K562 (cell line): ENCODE data around the gene CUX1. TPM values are rescaled to one million over a fixed set of nuclear protein-coding genes. Genes with fewer than 3 reads are reported as not detected.

ENCODE experiments used
- ATAC-seq: fragments of 200-7000 bp; cut with Tn5 transposase; 3 replicates; pipeline ENCODE4 v1.9.1; 2020; ENCODE audit warnings: moderate library complexity
- BruUV-seq: library from RNA; stranded (reverse); fragments of 400-500 nt; replicated peaks from 2 replicates; lab custom pipeline; 2021; lab: Mats Ljungman, UMichigan
- CTCF ChIA-PET: fragments of 300-600 bp; formaldehyde crosslinking; extraction: SDS; loops from one replicate; lab custom pipeline; 2021; ENCODE audit warnings: low intra/inter-chr PET ratio; lab: Yijun Ruan, JAX
- POLR2A ChIA-PET: fragments of 300-600, 350-650 bp; sonication (Branson Sonifier 250); formaldehyde crosslinking; extraction: SDS; loops from one replicate; lab custom pipeline; 2021; ENCODE audit warnings: antibody characterized with exemption, inconsistent platforms; lab: Yijun Ruan, JAX
- DNase-seq, 4 experiments: peaks; one replicate each; pipeline versions ENCODE4 v3.0.0 to v3.0.0-alpha.2; 2011 to 2018; ENCODE audit warnings: low spot score in 3 of 4, mixed read lengths in 3 of 4; ENCODE audit errors: extremely low read depth in 1 of 4
- FAIRE-seq: peaks from 2 replicates; lab custom pipeline; 2011; peaks lifted over from hg19 to GRCh38; lab: Jason Lieb, UNC
- H2AFZ ChIP-seq: 2 replicates; pipeline ENCODE4 v1.6.0; 2011; ENCODE audit warnings: low read depth, low read length, control low read depth, inconsistent platforms
- H3K27ac ChIP-seq: fragments of 200-600 bp; 3 replicates; pipeline ENCODE4 v1.8.0; 2011; ENCODE audit warnings: low read depth, mild to moderate bottlenecking, control low read depth, inconsistent platforms, low read length, moderate library complexity, mixed read lengths; ENCODE audit errors: extremely low read depth
- H3K27me3 ChIP-seq, 2 experiments: fragments of 300-600 bp in 1 of 2; 2 replicates in 1 of 2; 3 replicates in 1 of 2; pipeline versions ENCODE4 v1.6.0 to v1.8.0; 2011; ENCODE audit warnings: inconsistent platforms in 2 of 2, low read length in 2 of 2, mild to moderate bottlenecking in 1 of 2, mixed read lengths in 1 of 2, moderate library complexity in 1 of 2; ENCODE audit not compliant: control insufficient read depth in 2 of 2, insufficient read depth in 2 of 2
- H3K36me3 ChIP-seq: fragments of 300-600 bp; 3 replicates; pipeline ENCODE4 v1.8.0; 2011; ENCODE audit warnings: mild to moderate bottlenecking, low read length, inconsistent platforms; ENCODE audit not compliant: control insufficient read depth, insufficient read depth
- H3K4me1 ChIP-seq, 2 experiments: fragments of 200-600 bp in 1 of 2; replicated peaks in 1 of 2; 2 replicates in 1 of 2; 3 replicates in 1 of 2; pipeline versions ENCODE4 v1.5.1 to v1.8.0; 2011; ENCODE audit warnings: inconsistent platforms in 2 of 2, low read length in 2 of 2, mild to moderate bottlenecking in 1 of 2, mixed read lengths in 1 of 2, moderate library complexity in 1 of 2; ENCODE audit not compliant: control insufficient read depth in 2 of 2, insufficient read depth in 2 of 2
- H3K4me2 ChIP-seq: 2 replicates; pipeline ENCODE4 v1.6.1; 2011; ENCODE audit warnings: low read length, control low read depth, inconsistent platforms, mixed read lengths; ENCODE audit not compliant: insufficient read depth
- H3K4me3 ChIP-seq: fragments of 200-600 bp; sonication (generic), shearing (Covaris generic); 2 replicates; pipeline ENCODE4 v1.5.1; 2016; ENCODE audit warnings: control low read depth, inconsistent platforms
- H3K79me2 ChIP-seq: fragments of 200-600 bp; 3 replicates; pipeline ENCODE4 v1.8.0; 2011; ENCODE audit warnings: low read length, inconsistent platforms; ENCODE audit not compliant: control insufficient read depth, insufficient read depth
- H3K9ac ChIP-seq, 2 experiments: 2 replicates each; pipeline versions ENCODE4 v1.6.0 to v1.6.1; 2011; ENCODE audit warnings: low read depth in 2 of 2, low read length in 2 of 2, control low read depth in 1 of 2, inconsistent platforms in 1 of 2, mild to moderate bottlenecking in 1 of 2, mixed read lengths in 1 of 2; ENCODE audit not compliant: insufficient read depth in 1 of 2
- H3K9me1 ChIP-seq: one replicate; pipeline ENCODE4 v1.6.0; 2011; ENCODE audit warnings: inconsistent platforms, mild to moderate bottlenecking, low read length, moderate library complexity; ENCODE audit not compliant: control insufficient read depth, insufficient read depth
- H3K9me3 ChIP-seq: replicated peaks from 2 replicates; pipeline ENCODE4 v1.5.1; 2011; ENCODE audit warnings: low read depth, low read length, inconsistent platforms; ENCODE audit not compliant: control insufficient read depth, insufficient read depth
- H4K20me1 ChIP-seq: replicated peaks from 2 replicates; pipeline ENCODE4 v1.6.1; 2011; ENCODE audit warnings: low read length, inconsistent platforms, mixed read lengths; ENCODE audit not compliant: control insufficient read depth, insufficient read depth
- CCAR2 ChIP-seq: fragments of 200-400 bp; formaldehyde crosslinking; IDR thresholded peaks from 2 replicates; pipeline ENCODE4 v1.6.1; 2017; ENCODE audit warnings: mild to moderate bottlenecking, low read depth, low read length
- CHD1 ChIP-seq: fragments of 200-600 bp; sonication (generic); IDR thresholded peaks from one replicate; pipeline ENCODE4 v1.6.1; 2012; ENCODE audit warnings: mild to moderate bottlenecking, moderate library complexity, low read length, inconsistent platforms
- CTCF ChIP-seq, 3 experiments: IDR thresholded peaks in 2 of 3; conservative IDR thresholded peaks in 1 of 3; 2 replicates each; pipeline ENCODE4 v1.5.1; 2011 to 2012; ENCODE audit warnings: low read length in 3 of 3, mild to moderate bottlenecking in 3 of 3, control low read depth in 2 of 3, improper control_type of control experiment in 1 of 3, inconsistent platforms in 1 of 3, low read depth in 1 of 3, mixed read lengths in 1 of 3, moderate library complexity in 1 of 3; ENCODE audit not compliant: insufficient read depth in 2 of 3
- ETS2 ChIP-seq: IDR thresholded peaks from 2 replicates; pipeline ENCODE4 v1.6.1; 2016; ENCODE audit warnings: borderline replicate concordance, missing genetic modification characterization, mild to moderate bottlenecking, moderate library complexity, missing compliant biosample characterization; ENCODE audit not compliant: poor library complexity, severe bottlenecking
- FOXJ3 ChIP-seq: sonication (generic); formaldehyde crosslinking; IDR thresholded peaks from 2 replicates; pipeline ENCODE4 v1.4.0; 2020; ENCODE audit warnings: mild to moderate bottlenecking, missing genetic modification reagents
- HDAC2 ChIP-seq: fragments of 450-650 bp; IDR thresholded peaks from 2 replicates; pipeline ENCODE4 v1.6.1; 2016; ENCODE audit warnings: mild to moderate bottlenecking
- NKRF ChIP-seq: fragments of 450-650 bp; IDR thresholded peaks from 2 replicates; pipeline ENCODE4 v1.6.1; 2016; ENCODE audit warnings: borderline replicate concordance
- NR2C1 ChIP-seq, 2 experiments: fragments of 450-650 bp; IDR thresholded peaks; 2 replicates each; pipeline ENCODE4 v1.6.1; 2017; ENCODE audit warnings: mild to moderate bottlenecking in 2 of 2, antibody characterized with exemption in 1 of 2, inconsistent platforms in 1 of 2, missing compliant biosample characterization in 1 of 2, missing genetic modification characterization in 1 of 2
- OTX1 ChIP-seq: fragments of 450-650 bp; formaldehyde crosslinking; IDR thresholded peaks from 2 replicates; pipeline ENCODE4 v1.4.0; 2022; ENCODE audit warnings: mild to moderate bottlenecking
- RFX5 ChIP-seq: IDR thresholded peaks from 2 replicates; pipeline ENCODE4 v1.6.1; 2011; ENCODE audit warnings: low read depth, mild to moderate bottlenecking, improper control_type of control experiment, low read length
- SAFB2 ChIP-seq: fragments of 200-400 bp; formaldehyde crosslinking; IDR thresholded peaks from 2 replicates; pipeline ENCODE4 v1.6.1; 2018; ENCODE audit warnings: borderline replicate concordance, low read length, low read depth, moderate library complexity; ENCODE audit not compliant: severe bottlenecking
- SMARCA5 ChIP-seq: fragments of 450-650 bp; IDR thresholded peaks from 2 replicates; pipeline ENCODE4 v1.6.1; 2016
- TAF15 ChIP-seq: fragments of 200-400 bp; formaldehyde crosslinking; IDR thresholded peaks from 2 replicates; pipeline ENCODE4 v1.6.1; 2017; ENCODE audit warnings: mild to moderate bottlenecking, low read depth, low read length, moderate library complexity
- TAF7 ChIP-seq: fragments of 450-650 bp; IDR thresholded peaks from 2 replicates; pipeline ENCODE4 v1.6.1; 2016; ENCODE audit warnings: missing genetic modification characterization, missing compliant biosample characterization
- ZC3H8 ChIP-seq: fragments of 450-650 bp; IDR thresholded peaks from 2 replicates; pipeline ENCODE4 v1.6.1; 2017
- WGBS: fragments of 100-300 bp; shearing (Covaris generic); methylation state at CpG from one replicate; pipeline ENCODE4 v1.1.6; 2016; ENCODE audit warnings: low coverage, mixed read lengths; ENCODE audit not compliant: insufficient coverage; ENCODE audit errors: missing lambda C conversion rate; 5-methylcytosine and 5-hydroxymethylcytosine counted together
- in situ Hi-C: fragments of 300-500 bp; cut with MboI; formaldehyde crosslinking; loops from 4 replicates; pipeline ENCODE4 v1.15.0; 2018; ENCODE audit warnings: inconsistent platforms, mixed read lengths
- intact Hi-C: fragments of 100-400 bp; cut with micrococcal nuclease; formaldehyde crosslinking; loops from 2 replicates; pipeline ENCODE4 v1.14.2; 2022
- polyA plus RNA-seq, 8 experiments: library from polyadenylated mRNA; depleted of rRNA in 4 of 8; stranded (reverse) in 5 of 8; unstranded in 3 of 8; fragments of >200 nt; fragmentation: Nextera tagmentation in 2 of 8; fragmentation: Illumina TruSeq in 1 of 8; extraction: Ambion mirVana in 2 of 8; extraction: Trizol in 1 of 8; gene quantifications; 2 replicates each; pipeline versions ENCODE4 v1.2.1 to v1.2.3, GENCODE V29; 2011 to 2014; ENCODE audit warnings: inconsistent platforms in 1 of 8, missing spikeins in 1 of 8
- total RNA-seq, 7 experiments: library from RNA; depleted of rRNA in 6 of 7; stranded (reverse); fragments of >200 nt in 6 of 7; fragmentation: Illumina TruSeq in 2 of 7; extraction: Trizol in 2 of 7; gene quantifications; 2 replicates each; pipeline versions ENCODE4 v1.2.1 to v1.2.3, GENCODE V29; 2011 to 2021; ENCODE audit warnings: low replicate concordance in 1 of 7

The CUX1 gene
- total and polyA plus RNA-seq, 9 of the 15 experiments (the other 6 are each of a cell fraction or from before 2014, with no cell fraction given): 3.6 to 55.3 (median 25.2) TPM

GRCh38 chr7:101985057-101985902 lies 167.9 kb downstream of the CUX1 start (continued):
- TF ChIP-seq NKRF (no peak), TAF7 (tag) (no peak)
- TF ChIP-seq, all 486 proteins: peak for 0

GRCh38 chr7:101985903-101986734 lies 168.7 kb downstream of the CUX1 start:
- DNase-seq: no peak
- H2AFZ ChIP-seq: no peak overlapping the region
- no peaks in the 10 kb centered on the region for H3K27me3 ChIP-seq
- H4K20me1 ChIP-seq: peaks cover 7% of the 10 kb centered on the region; the same call in 1 of the 2 replicates
- intact Hi-C loops (no loop called here), in situ Hi-C loops (no loop called here)
- H3K4me1 ChIP-seq: peaks cover 3 to 20% of the 10 kb centered on the region in 2 experiments; a peak in 3 of 5 replicates
- CTCF ChIA-PET: no interaction called here
- peaks cover 3% of the 10 kb centered on the region; the same call in 1 of the 3 replicates for H3K79me2 ChIP-seq
- H3K9me3 ChIP-seq: no peaks in the 10 kb centered on the region; the same call in 1 of the 2 replicates
- H3K9ac ChIP-seq: no peak overlapping the region
- no peak for TF ChIP-seq SMARCA5
- TF ChIP-seq RFX5: no peak
- TF ChIP-seq ZC3H8: no peak
- TF ChIP-seq FOXJ3 (CRISPR knock-in tag): no peak
- no peak for TF ChIP-seq NR2C1 (IDR thresholded peaks at IDR 0.05)
- no peak for TF ChIP-seq NR2C1 (tag; IDR thresholded peaks at IDR 0.05)
- no peak for TF ChIP-seq SAFB2
- TF ChIP-seq CCAR2: no peak
- no peak for TF ChIP-seq OTX1 (CRISPR knock-in tag)
- no peak for TF ChIP-seq HDAC2
- no peak for TF ChIP-seq CTCF (IDR thresholded peaks at IDR 0.05 in 2 of 3, conservative IDR thresholded peaks at IDR 0.05 in 1 of 3; ENCODE audit: insufficient read depth in 2 of 3, low read depth in 1 of 3, low read length in 3 of 3)
- TF ChIP-seq CHD1: no peak
- no peak for TF ChIP-seq TAF15
- no peak for TF ChIP-seq ETS2 (tag)
- H3K9me1 ChIP-seq: no peaks in the 10 kb centered on the region
- no peak overlapping the region for H3K4me3 ChIP-seq
- peak; percentile 29 for FAIRE-seq
- ATAC-seq: no peak; the same call in 2 of the 3 replicates
- H3K4me2 ChIP-seq: no peak overlapping the region
- POLR2A ChIA-PET: interaction anchor here (0.7 to 1.2 kb wide), 7 partner anchors 8 to 59 kb away, joined by 3 to 6 read pairs (median 3); no protein-coding TSS in a partner anchor
- peaks cover 8% of the 10 kb centered on the region; the same call in 1 of the 3 replicates for H3K36me3 ChIP-seq
- no TSS peak for BruUV-seq
- WGBS: 82% methylated on average over 16 of the region's 16 CpGs
- H3K27ac ChIP-seq: no peak overlapping the region
